MCF 10A (cell line): ENCODE data around the gene BRF1. TPM values are rescaled to one million over a fixed set of nuclear protein-coding genes. Genes with fewer than 3 reads are reported as not detected.

Experiments
- BruUV-seq: library from RNA; stranded (reverse); fragments of 400-500 nt; replicated peaks from 2 replicates; lab custom pipeline; 2021; lab: Mats Ljungman, UMichigan
- CTCF ChIA-PET: fragments of 300-600 bp; sonication (Branson Sonifier 250); formaldehyde crosslinking; extraction: SDS; loops from one replicate; lab custom pipeline; 2021; ENCODE audit warnings: antibody characterized with exemption, inconsistent platforms; lab: Yijun Ruan, JAX
- POLR2A ChIA-PET: fragments of 300-600, 350-650 bp; sonication (Branson Sonifier 250); formaldehyde crosslinking; extraction: SDS; loops from one replicate; lab custom pipeline; 2020; ENCODE audit warnings: antibody characterized with exemption, inconsistent platforms; lab: Yijun Ruan, JAX
- DNase-seq: peaks from one replicate; pipeline ENCODE4 v3.0.0-alpha.2; 2018; ENCODE audit not compliant: unreplicated experiment
- H3K27ac Mint-ChIP-seq: one replicate; pipeline ENCODE4 v1.8.0; 2022; ENCODE audit warnings: mild to moderate bottlenecking, low read depth, mixed read lengths; ENCODE audit not compliant: unreplicated experiment
- H3K27me3 Mint-ChIP-seq: one replicate; pipeline ENCODE4 v1.8.0; 2022; ENCODE audit warnings: mixed read lengths; ENCODE audit not compliant: insufficient read depth, unreplicated experiment
- H3K36me3 Mint-ChIP-seq: one replicate; pipeline ENCODE4 v1.8.0; 2022; ENCODE audit warnings: mild to moderate bottlenecking, moderate library complexity, mixed read lengths; ENCODE audit not compliant: insufficient read depth, unreplicated experiment
- H3K4me1 Mint-ChIP-seq: one replicate; pipeline ENCODE4 v1.8.0; 2022; ENCODE audit warnings: mixed read lengths; ENCODE audit not compliant: insufficient read depth, unreplicated experiment
- H3K4me3 Mint-ChIP-seq: one replicate; pipeline ENCODE4 v1.8.0; 2022; ENCODE audit warnings: mild to moderate bottlenecking, moderate library complexity, mixed read lengths; ENCODE audit not compliant: unreplicated experiment
- H3K9me3 Mint-ChIP-seq: one replicate; pipeline ENCODE4 v1.8.0; 2022; ENCODE audit warnings: mixed read lengths; ENCODE audit not compliant: unreplicated experiment
- CTCF ChIP-seq: fragments of 200-600 bp; IDR thresholded peaks from one replicate; pipeline ENCODE4 v1.8.0; 2022; ENCODE audit warnings: antibody characterized with exemption, mild to moderate bottlenecking; ENCODE audit not compliant: unreplicated experiment
- intact Hi-C: fragments of 100-400 bp; cut with micrococcal nuclease; formaldehyde crosslinking; loops from 2 replicates; pipeline ENCODE4 v1.14.1; 2022
- total RNA-seq: library from RNA; stranded (reverse); gene quantifications from 2 replicates; pipeline ENCODE4 v1.2.3, GENCODE V29; 2022

Gene BRF1
- total RNA-seq, 1 experiment from 2014 or later = 30.7 TPM

- POLR2A ChIA-PET = no interaction called here
- Mint-ChIP-seq H3K9me3 (no peaks in the 10 kb centered on the region), H3K4me3 (no peak overlapping the region), H3K27ac (no peak overlapping the region), H3K4me1 (no peaks in the 10 kb centered on the region), H3K36me3 (peaks cover 18% of the 10 kb centered on the region), H3K27me3 (no peaks in the 10 kb centered on the region)
- intact Hi-C loops = no loop called here
- no peak for DNase-seq
- no peak for TF ChIP-seq CTCF
- no TSS peak for BruUV-seq
- CTCF ChIA-PET = no interaction called here
These were observed 89.6 kb downstream of the BRF1 start for GRCh38 chr14:105211086-105211757.

- no peak for DNase-seq
- Mint-ChIP-seq H3K9me3 (no peaks in the 10 kb centered on the region), H3K4me1 (no peaks in the 10 kb centered on the region), H3K4me3 (no peak overlapping the region), H3K27ac (no peak overlapping the region), H3K27me3 (no peaks in the 10 kb centered on the region), H3K36me3 (peaks cover 11% of the 10 kb centered on the region)
- intact Hi-C loops = no loop called here
- no peak for TF ChIP-seq CTCF
- BruUV-seq = no TSS peak
- ChIA-PET POLR2A (no interaction called here), CTCF (no interaction called here)
These were observed 90.4 kb downstream of the BRF1 start for GRCh38 chr14:105210266-105211025.

- no peak for DNase-seq
- ChIA-PET CTCF (no interaction called here), POLR2A (no interaction called here)
- BruUV-seq = no TSS peak
- TF ChIP-seq CTCF = no peak
- Mint-ChIP-seq H3K4me1 (no peaks in the 10 kb centered on the region), H3K9me3 (no peaks in the 10 kb centered on the region), H3K27ac (no peak overlapping the region), H3K4me3 (no peak overlapping the region), H3K36me3 (peaks cover 6% of the 10 kb centered on the region), H3K27me3 (no peaks in the 10 kb centered on the region)
- intact Hi-C loops = no loop called here
These were observed 91.2 kb downstream of the BRF1 start for GRCh38 chr14:105209646-105210045.

- CTCF ChIA-PET = no interaction called here
- H3K27me3 Mint-ChIP-seq = no peaks in the 10 kb centered on the region
- no peak overlapping the region for H3K4me3 Mint-ChIP-seq
- TF ChIP-seq CTCF = no peak
- peaks cover 5% of the 10 kb centered on the region for H3K4me1 Mint-ChIP-seq
- POLR2A ChIA-PET = no interaction called here
- H3K9me3 Mint-ChIP-seq = no peaks in the 10 kb centered on the region
- no peak overlapping the region for H3K27ac Mint-ChIP-seq
- intact Hi-C loops = no loop called here
- no peak for DNase-seq
- BruUV-seq = no TSS peak
- peaks cover 6% of the 10 kb centered on the region for H3K36me3 Mint-ChIP-seq
These were observed 91.7 kb downstream of the BRF1 start for GRCh38 chr14:105209091-105209490.
